Suprapubic skin (tissue), 4 donors: ENCODE measurements around the gene KLF7. TPM values are rescaled to one million over a fixed set of nuclear protein-coding genes. Genes with fewer than 3 reads are reported as not detected.

Experiments
- DNase-seq, 2 donors: peaks; one replicate each; pipeline ENCODE4 v3.0.0-alpha.2; 2019; ENCODE audit warnings: low spot score in 2 of 2
- H3K27ac ChIP-seq: fragments of 200-600 bp; sonication (generic); one replicate; pipeline ENCODE4 v1.5.1; 2019
- H3K27me3 ChIP-seq: fragments of 200-600 bp; sonication (generic); one replicate; pipeline ENCODE4 v1.5.1; 2019
- H3K36me3 ChIP-seq: fragments of 200-600 bp; sonication (generic); one replicate; pipeline ENCODE4 v1.5.1; 2019
- H3K4me1 ChIP-seq: fragments of 200-600 bp; sonication (generic); one replicate; pipeline ENCODE4 v1.5.1; 2019
- H3K4me3 ChIP-seq: fragments of 200-600 bp; sonication (generic); one replicate; pipeline ENCODE4 v1.5.1; 2019; ENCODE audit warnings: mild to moderate bottlenecking
- H3K9me3 ChIP-seq: fragments of 200-600 bp; sonication (generic); one replicate; pipeline ENCODE4 v1.5.1; 2019
- CTCF ChIP-seq, 2 donors: fragments of 200-600 bp in 1 of 2; fragments of 450-650 bp in 1 of 2; sonication (generic) in 1 of 2; IDR thresholded peaks; one replicate each; pipeline ENCODE4 v1.5.1; 2016 to 2019; ENCODE audit warnings: antibody characterized with exemption in 2 of 2, mild to moderate bottlenecking in 1 of 2, moderate library complexity in 1 of 2
- EP300 ChIP-seq: sonication (generic); formaldehyde crosslinking; IDR thresholded peaks from one replicate; pipeline ENCODE4 v1.6.1; 2017; ENCODE audit warnings: antibody characterized with exemption
- POLR2A ChIP-seq, 2 donors: fragments of 450-650 bp; IDR thresholded peaks; one replicate each; pipeline ENCODE4 v1.6.1; 2017; ENCODE audit warnings: antibody characterized with exemption in 2 of 2, mild to moderate bottlenecking in 2 of 2, moderate library complexity in 2 of 2
- POLR2AphosphoS5 ChIP-seq, 3 donors: sonication (generic); formaldehyde crosslinking; IDR thresholded peaks; one replicate each; pipeline ENCODE4 v1.6.1; 2017; ENCODE audit warnings: antibody characterized with exemption in 3 of 3
- WGBS: methylation state at CpG from one replicate; pipeline ENCODE4 v1.1.5; 2018; 5-methylcytosine and 5-hydroxymethylcytosine counted together
- total RNA-seq, 4 donors: library from RNA; depleted of rRNA; stranded (reverse); fragments of >200 nt; gene quantifications; one replicate each; pipeline ENCODE4 v1.1.0, GENCODE V29; 2016

KLF7 gene
- total RNA-seq, 4 donors from 2014 or later = 10.0 to 17.4 (median 10.7) TPM

- 90% methylated on average over 5 of the region's 5 CpGs for WGBS
- Histone ChIP-seq H3K4me1 (no peaks in the 10 kb centered on the region), H3K36me3 (peaks cover 18% of the 10 kb centered on the region), H3K27ac (no peak overlapping the region), H3K27me3 (no peaks in the 10 kb centered on the region), H3K4me3 (no peak overlapping the region), H3K9me3 (no peaks in the 10 kb centered on the region)
- TF ChIP-seq POLR2A (IDR thresholded peaks at IDR 0.05) = no peak
- TF ChIP-seq POLR2AphosphoS5 (IDR thresholded peaks at IDR 0.05) = no peak
- no peak for TF ChIP-seq EP300
- TF ChIP-seq CTCF (IDR thresholded peaks at IDR 0.05) = no peak
- no peak for DNase-seq
Observed at GRCh38 chr2:207109768-207110167, 56.0 kb downstream of the KLF7 start.

DNA sequence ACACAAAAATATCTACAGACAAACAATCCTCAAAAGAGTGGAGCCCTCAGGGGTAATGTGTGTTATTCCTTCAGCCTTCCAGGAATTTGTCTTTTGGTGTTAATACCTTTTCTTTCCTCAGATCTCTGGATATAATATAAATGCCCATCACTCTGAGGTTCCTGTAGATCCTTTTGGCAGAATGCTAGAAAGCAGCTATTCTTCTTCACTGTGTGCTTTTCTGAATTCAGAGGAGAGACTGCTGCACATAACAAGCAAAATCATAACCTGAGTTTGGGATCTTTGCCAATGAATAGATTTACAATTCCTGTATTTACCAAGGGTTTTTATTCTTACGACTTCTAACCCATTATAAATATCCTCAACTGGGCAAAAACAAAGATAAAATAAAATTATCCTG is 57.3 kb downstream of the KLF7 start:
- no peaks in the 10 kb centered on the region for H3K4me1 ChIP-seq
- no peak overlapping the region for H3K4me3 ChIP-seq
- 78% methylated on average over 1 of the region's 1 CpG for WGBS
- no peaks in the 10 kb centered on the region for H3K27me3 ChIP-seq
- H3K36me3 ChIP-seq = peaks cover 18% of the 10 kb centered on the region
- TF ChIP-seq POLR2AphosphoS5 (IDR thresholded peaks at IDR 0.05) = no peak
- TF ChIP-seq CTCF (IDR thresholded peaks at IDR 0.05) = no peak
- TF ChIP-seq EP300 = no peak
- no peak for TF ChIP-seq POLR2A (IDR thresholded peaks at IDR 0.05)
- no peak for DNase-seq
- H3K27ac ChIP-seq = no peak overlapping the region
- H3K9me3 ChIP-seq = no peaks in the 10 kb centered on the region

- no peak overlapping the region for H3K27ac ChIP-seq
- TF ChIP-seq EP300 (no peak), POLR2A (IDR thresholded peaks at IDR 0.05) (no peak), CTCF (IDR thresholded peaks at IDR 0.05) (no peak), POLR2AphosphoS5 (IDR thresholded peaks at IDR 0.05) (no peak)
- no peaks in the 10 kb centered on the region for H3K9me3 ChIP-seq
- 88% methylated on average over 12 of the region's 12 CpGs for WGBS
- no peaks in the 10 kb centered on the region for H3K4me1 ChIP-seq
- no peak for DNase-seq
- no peak overlapping the region for H3K4me3 ChIP-seq
- no peaks in the 10 kb centered on the region for H3K27me3 ChIP-seq
- H3K36me3 ChIP-seq = peaks cover 18% of the 10 kb centered on the region
Observed at GRCh38 chr2:207107551-207107950, 58.2 kb downstream of the KLF7 start.

GRCh38 chr2:207107131-207107530 is 58.6 kb downstream of the KLF7 start:
- Histone ChIP-seq H3K27me3 (no peaks in the 10 kb centered on the region), H3K27ac (no peak overlapping the region), H3K4me1 (no peaks in the 10 kb centered on the region), H3K36me3 (peaks cover 18% of the 10 kb centered on the region), H3K4me3 (no peak overlapping the region), H3K9me3 (no peaks in the 10 kb centered on the region)
- TF ChIP-seq CTCF (IDR thresholded peaks at IDR 0.05) (no peak), POLR2A (IDR thresholded peaks at IDR 0.05) (no peak)
- DNase-seq = no peak
- 83% methylated on average over 5 of the region's 5 CpGs for WGBS

- H3K36me3 ChIP-seq = peaks cover 16% of the 10 kb centered on the region
- H3K27ac ChIP-seq = no peak overlapping the region
- WGBS = 97% methylated on average over 2 of the region's 2 CpGs
- H3K9me3 ChIP-seq = no peaks in the 10 kb centered on the region
- H3K4me1 ChIP-seq = no peaks in the 10 kb centered on the region
- no peak overlapping the region for H3K4me3 ChIP-seq
- no peaks in the 10 kb centered on the region for H3K27me3 ChIP-seq
- no peak for DNase-seq
- TF ChIP-seq CTCF (IDR thresholded peaks at IDR 0.05) = no peak
- TF ChIP-seq POLR2A (IDR thresholded peaks at IDR 0.05) = no peak
- TF ChIP-seq POLR2AphosphoS5 (IDR thresholded peaks at IDR 0.05) = no peak
- no peak for TF ChIP-seq EP300
Observed at GRCh38 chr2:207103132-207103531, 62.6 kb downstream of the KLF7 start.
